Thyroid gland (tissue), 4 donors: Measurements from ENCODE around the gene KLHL28. TPM values are rescaled to one million over a fixed set of nuclear protein-coding genes. Genes with fewer than 3 reads are reported as not detected.
A peak's percentile ranks its signal among the peaks of the same experiment; 100 is the strongest.

Experiments
- DNase-seq, 2 donors: peaks; one replicate each; pipeline ENCODE4 v3.0.0-alpha.2; 2019
- H3K27ac ChIP-seq, 3 donors: fragments of 200-600 bp; sonication (generic); 1 replicate in 2 of 3; 2 replicates in 1 of 3; pipeline ENCODE4 v1.5.1; 2016 to 2019; ENCODE audit warnings: mild to moderate bottlenecking in 1 of 3, moderate library complexity in 1 of 3
- H3K27me3 ChIP-seq: fragments of 200-600 bp; sonication (generic); one replicate; pipeline ENCODE4 v1.5.1; 2019
- H3K36me3 ChIP-seq, 2 donors: fragments of 200-600 bp; sonication (generic); one replicate each; pipeline ENCODE4 v1.5.1; 2016 to 2019
- H3K4me1 ChIP-seq, 2 donors: fragments of 200-600 bp; sonication (generic); one replicate each; pipeline ENCODE4 v1.5.1; 2017 to 2019
- H3K4me3 ChIP-seq, 3 donors: fragments of 200-600 bp; sonication (generic); replicated peaks in 1 of 3; 1 replicate in 2 of 3; 2 replicates in 1 of 3; pipeline ENCODE4 v1.5.1; 2016; ENCODE audit warnings: mild to moderate bottlenecking in 1 of 3
- H3K9me3 ChIP-seq: fragments of 200-600 bp; sonication (generic); one replicate; pipeline ENCODE4 v1.5.1; 2017
- CTCF ChIP-seq, 6 experiments: fragments of 200-600 bp in 3 of 6; fragments of 450-650 bp in 3 of 6; sonication (generic) in 3 of 6; IDR thresholded peaks; one replicate each; pipeline ENCODE4 v1.5.1; 2016 to 2019; ENCODE audit warnings: antibody characterized with exemption in 6 of 6, mild to moderate bottlenecking in 2 of 6, inconsistent platforms in 1 of 6, moderate library complexity in 1 of 6
- POLR2A ChIP-seq, 2 donors: fragments of 450-650 bp; IDR thresholded peaks; one replicate each; pipeline ENCODE4 v1.6.1; 2017; ENCODE audit warnings: antibody characterized with exemption in 2 of 2, mild to moderate bottlenecking in 2 of 2, moderate library complexity in 1 of 2
- WGBS, 2 donors: methylation state at CpG; one replicate each; pipeline ENCODE4 v1.1.5; 2017; 5-methylcytosine and 5-hydroxymethylcytosine counted together
- intact Hi-C: fragments of 100-400 bp; cut with DNase I; formaldehyde crosslinking; loops from one replicate; pipeline ENCODE4 v1.15.1; 2023
- total RNA-seq, 4 donors: library from RNA; depleted of rRNA; stranded (reverse); fragments of >200 nt; gene quantifications; one replicate each; pipeline ENCODE4 v1.2.3, GENCODE V29; 2016

KLHL28 gene
- total RNA-seq, 4 donors from 2014 or later: 12.0 to 21.0 (median 13.3) TPM

- no peaks in the 10 kb centered on the region for H3K36me3 ChIP-seq
- peak overlapping the region; percentile 38 to 84 (median 64) for H3K27ac ChIP-seq
- no peaks in the 10 kb centered on the region for H3K27me3 ChIP-seq
- peak; percentile 66 to 69 for DNase-seq
- no peaks in the 10 kb centered on the region for H3K9me3 ChIP-seq
- peak overlapping the region; percentile 32 to 83 (median 50) for H3K4me3 ChIP-seq
- intact Hi-C loops: loop anchor here (5.0 kb wide), 1 partner anchor 171 kb away; the partner anchor contains the start of gene FKBP3
- peaks cover 14 to 36% of the 10 kb centered on the region in 2 donors for H3K4me1 ChIP-seq
- WGBS, 2 donors: 0 to 1% methylated on average over 14 of the region's 14 CpGs
- TF ChIP-seq CTCF (IDR thresholded peaks at IDR 0.05) (no peak), POLR2A (IDR thresholded peaks at IDR 0.05) (no peak)
These were observed 595 bp downstream of the KLHL28 start for GRCh38 chr14:44961151-44961553.

DNA sequence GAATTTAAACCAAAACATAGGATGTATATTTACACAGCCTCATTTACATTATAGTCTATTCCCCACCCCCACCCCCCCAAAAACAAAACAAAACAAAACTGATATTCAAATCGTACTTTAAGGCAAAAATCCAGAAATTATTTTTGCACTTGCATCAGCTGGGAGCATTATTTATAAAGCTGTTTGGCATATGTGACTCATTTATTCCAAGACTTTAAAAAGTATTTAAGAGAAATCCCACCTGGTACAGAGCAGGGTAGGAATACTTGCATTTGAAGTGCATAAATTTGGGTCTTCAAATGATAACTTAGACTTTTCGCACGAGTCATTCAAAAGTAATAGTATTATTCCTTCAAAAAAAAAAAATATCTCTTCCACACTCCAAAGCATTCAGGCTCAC, 1.1 kb downstream of the KLHL28 start:
- 2 to 5% methylated on average over 3 of the region's 3 CpGs for WGBS, 2 donors
- Histone ChIP-seq H3K4me1 (peaks cover 10 to 33% of the 10 kb centered on the region in 2 donors), H3K9me3 (no peaks in the 10 kb centered on the region), H3K36me3 (no peaks in the 10 kb centered on the region), H3K27ac (peak overlapping the region in 2 of 3 donors; percentile 64 to 84), H3K27me3 (no peaks in the 10 kb centered on the region), H3K4me3 (peak overlapping the region; percentile 32 to 83 (median 50))
- intact Hi-C loops: loop anchor here (5.0 kb wide), 1 partner anchor 172 kb away; the partner anchor contains the start of gene FKBP3
- DNase-seq: no peak
- TF ChIP-seq CTCF (IDR thresholded peaks at IDR 0.05) (no peak), POLR2A (IDR thresholded peaks at IDR 0.05) (no peak)

DNA sequence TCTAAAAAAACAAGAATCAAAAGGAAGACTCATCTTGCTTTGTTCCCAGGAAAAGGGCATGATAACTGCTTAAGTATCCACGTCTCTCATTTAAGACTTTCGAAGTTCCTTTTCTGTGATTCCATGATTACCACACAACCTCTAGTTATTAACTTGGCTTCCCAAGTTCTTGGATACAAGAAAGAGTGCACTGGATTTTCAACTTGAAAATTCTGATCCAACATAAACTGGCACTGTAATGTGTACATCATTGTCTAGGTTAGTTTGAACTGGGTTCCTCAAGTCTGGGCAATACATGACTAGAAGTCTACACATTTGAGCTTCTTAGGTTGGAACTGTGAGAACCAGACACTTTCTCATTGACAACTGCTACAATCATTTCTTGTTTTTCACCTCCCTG, 1.6 kb downstream of the KLHL28 start:
- no peak for DNase-seq
- Histone ChIP-seq H3K27me3 (no peaks in the 10 kb centered on the region), H3K27ac (no peak overlapping the region), H3K36me3 (no peaks in the 10 kb centered on the region), H3K4me3 (peak overlapping the region in 1 of 3 donors; percentile 83), H3K9me3 (no peaks in the 10 kb centered on the region), H3K4me1 (peaks cover 10 to 28% of the 10 kb centered on the region in 2 donors)
- intact Hi-C loops: loop anchor here (5.0 kb wide), 1 partner anchor 172 kb away; the partner anchor contains the start of gene FKBP3
- 43 to 50% methylated on average over 2 of the region's 2 CpGs for WGBS, 2 donors
- TF ChIP-seq POLR2A (IDR thresholded peaks at IDR 0.05): no peak
- TF ChIP-seq CTCF (IDR thresholded peaks at IDR 0.05): no peak

DNA sequence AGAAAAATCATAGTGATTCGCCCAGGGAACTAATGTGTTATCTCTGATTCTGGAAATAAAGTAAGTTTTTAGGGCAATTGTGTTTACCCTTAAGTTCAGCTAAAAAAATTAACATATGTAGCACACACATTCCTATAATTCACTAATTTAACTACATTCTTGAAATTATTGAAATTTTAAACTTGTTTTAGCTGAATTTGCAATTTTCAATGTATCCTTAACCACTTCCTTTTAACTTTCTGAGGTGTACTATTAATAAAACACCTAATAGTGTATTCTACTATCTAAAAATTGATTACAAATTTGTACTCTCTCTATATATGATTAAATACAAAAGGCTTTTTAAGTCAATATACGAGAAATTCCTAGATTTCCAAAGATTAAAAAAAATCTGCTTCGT, 2.2 kb downstream of the KLHL28 start:
- no peak for DNase-seq
- 90 to 92% methylated on average over 3 of the region's 3 CpGs for WGBS, 2 donors
- TF ChIP-seq POLR2A (IDR thresholded peaks at IDR 0.05) (no peak), CTCF (IDR thresholded peaks at IDR 0.05) (no peak)
- no peaks in the 10 kb centered on the region for H3K27me3 ChIP-seq
- intact Hi-C loops: no loop called here
- H3K36me3 ChIP-seq: no peaks in the 10 kb centered on the region
- H3K4me3 ChIP-seq: no peak overlapping the region
- H3K9me3 ChIP-seq: no peaks in the 10 kb centered on the region
- no peak overlapping the region for H3K27ac ChIP-seq
- peaks cover 10 to 25% of the 10 kb centered on the region in 2 donors for H3K4me1 ChIP-seq

GRCh38 chr14:44956866-44957265, 4.9 kb downstream of the KLHL28 start:
- Histone ChIP-seq H3K4me1 (peaks cover 10 to 18% of the 10 kb centered on the region in 2 donors), H3K27ac (no peak overlapping the region), H3K4me3 (no peak overlapping the region), H3K9me3 (no peaks in the 10 kb centered on the region), H3K27me3 (no peaks in the 10 kb centered on the region), H3K36me3 (no peaks in the 10 kb centered on the region)
- TF ChIP-seq POLR2A (IDR thresholded peaks at IDR 0.05): no peak
- no peak for TF ChIP-seq CTCF (IDR thresholded peaks at IDR 0.05)
- no peak for DNase-seq
- WGBS, 2 donors: 96 to 97% methylated on average over 3 of the region's 3 CpGs
- intact Hi-C loops: no loop called here
